ENCODE data around the gene KCNJ9.

Gene KCNJ9

GRCh38 chr1:160050619-160051018 is 30.7 kb upstream of the KCNJ9 start:
- no peaks in the 10 kb centered on the region for H3K27me3 ChIP-seq (ENCODE audit: insufficient read depth, low read length, poor library complexity, severe bottlenecking)
- no peaks in the 10 kb centered on the region for H3K9me2 ChIP-seq (replicated peaks; ENCODE audit: low read depth, low read length)
- peaks cover 5% of the 10 kb centered on the region for H3K4me1 ChIP-seq (ENCODE audit: insufficient read depth, low read length, poor library complexity, severe bottlenecking)
- no peak overlapping the region for H3K9ac ChIP-seq (ENCODE audit: low read depth, low read length, poor library complexity, severe bottlenecking)
- H2AFZ ChIP-seq (ENCODE audit: low read length), result no peak overlapping the region
- H3K4me3 ChIP-seq (ENCODE audit: low read length, poor library complexity, severe bottlenecking), result no peak overlapping the region
- no peaks in the 10 kb centered on the region for H3K36me3 ChIP-seq (ENCODE audit: insufficient read depth, low read length)
- no peaks in the 10 kb centered on the region for H3K9me3 ChIP-seq (ENCODE audit: insufficient read depth, low read depth, low read length)
- no peaks in the 10 kb centered on the region for H3K79me2 ChIP-seq (ENCODE audit: insufficient read depth, low read length)
- TF ChIP-seq EZH2phosphoT487 (IDR thresholded peaks at IDR 0.05; ENCODE audit: borderline replicate concordance), result no peak
- TF ChIP-seq, protein P1, sequence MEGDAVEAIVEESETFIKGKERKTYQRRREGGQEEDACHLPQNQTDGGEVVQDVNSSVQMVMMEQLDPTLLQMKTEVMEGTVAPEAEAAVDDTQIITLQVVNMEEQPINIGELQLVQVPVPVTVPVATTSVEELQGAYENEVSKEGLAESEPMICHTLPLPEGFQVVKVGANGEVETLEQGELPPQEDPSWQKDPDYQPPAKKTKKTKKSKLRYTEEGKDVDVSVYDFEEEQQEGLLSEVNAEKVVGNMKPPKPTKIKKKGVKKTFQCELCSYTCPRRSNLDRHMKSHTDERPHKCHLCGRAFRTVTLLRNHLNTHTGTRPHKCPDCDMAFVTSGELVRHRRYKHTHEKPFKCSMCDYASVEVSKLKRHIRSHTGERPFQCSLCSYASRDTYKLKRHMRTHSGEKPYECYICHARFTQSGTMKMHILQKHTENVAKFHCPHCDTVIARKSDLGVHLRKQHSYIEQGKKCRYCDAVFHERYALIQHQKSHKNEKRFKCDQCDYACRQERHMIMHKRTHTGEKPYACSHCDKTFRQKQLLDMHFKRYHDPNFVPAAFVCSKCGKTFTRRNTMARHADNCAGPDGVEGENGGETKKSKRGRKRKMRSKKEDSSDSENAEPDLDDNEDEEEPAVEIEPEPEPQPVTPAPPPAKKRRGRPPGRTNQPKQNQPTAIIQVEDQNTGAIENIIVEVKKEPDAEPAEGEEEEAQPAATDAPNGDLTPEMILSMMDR (conservative IDR thresholded peaks at IDR 0.05; ENCODE audit: low read length), result no peak
- H3F3A ChIP-seq (ENCODE audit: low read depth), result no peaks in the 10 kb centered on the region
- H4K20me1 ChIP-seq (ENCODE audit: insufficient read depth, low read length, poor library complexity, severe bottlenecking), result no peaks in the 10 kb centered on the region
- no peak overlapping the region for H3K4me2 ChIP-seq (ENCODE audit: low read depth, low read length, poor library complexity, severe bottlenecking)

- no peak overlapping the region for H3K4me2 ChIP-seq (ENCODE audit: low read depth, low read length, poor library complexity, severe bottlenecking)
- H3K27me3 ChIP-seq (ENCODE audit: insufficient read depth, low read length, poor library complexity, severe bottlenecking), result no peaks in the 10 kb centered on the region
Observed at GRCh38 chr1:160052936-160053335, 28.4 kb upstream of the KCNJ9 start.

GRCh38 chr1:160053548-160054365 is 27.6 kb upstream of the KCNJ9 start:
- Histone ChIP-seq H3K9ac (ENCODE audit: low read depth, low read length, poor library complexity, severe bottlenecking) (no peak overlapping the region), H3K9me3 (ENCODE audit: insufficient read depth, low read depth, low read length) (no peaks in the 10 kb centered on the region), H4K20me1 (ENCODE audit: insufficient read depth, low read length, poor library complexity, severe bottlenecking) (no peaks in the 10 kb centered on the region), H3K27me3 (ENCODE audit: insufficient read depth, low read length, poor library complexity, severe bottlenecking) (no peaks in the 10 kb centered on the region), H3K9me2 (replicated peaks; ENCODE audit: low read depth, low read length) (no peaks in the 10 kb centered on the region), H3K79me2 (ENCODE audit: insufficient read depth, low read length) (no peaks in the 10 kb centered on the region), H3K4me3 (ENCODE audit: low read length, poor library complexity, severe bottlenecking) (no peak overlapping the region), H3K4me1 (ENCODE audit: insufficient read depth, low read length, poor library complexity, severe bottlenecking) (no peaks in the 10 kb centered on the region), H3F3A (ENCODE audit: low read depth) (no peaks in the 10 kb centered on the region), H3K4me2 (ENCODE audit: low read depth, low read length, poor library complexity, severe bottlenecking) (no peak overlapping the region), H3K36me3 (ENCODE audit: insufficient read depth, low read length) (no peaks in the 10 kb centered on the region), H2AFZ (ENCODE audit: low read length) (no peak overlapping the region)
- TF ChIP-seq, protein P1 (conservative IDR thresholded peaks at IDR 0.05; ENCODE audit: low read length), result no peak
- no peak for TF ChIP-seq EZH2phosphoT487 (IDR thresholded peaks at IDR 0.05; ENCODE audit: borderline replicate concordance)

More at GRCh38 chr1:160052936-160053335, 28.4 kb upstream of the KCNJ9 start:
- no peaks in the 10 kb centered on the region for H4K20me1 ChIP-seq (ENCODE audit: insufficient read depth, low read length, poor library complexity, severe bottlenecking)
- TF ChIP-seq, protein P1 (conservative IDR thresholded peaks at IDR 0.05; ENCODE audit: low read length), result no peak
- TF ChIP-seq EZH2phosphoT487 (IDR thresholded peaks at IDR 0.05; ENCODE audit: borderline replicate concordance), result no peak
- H3K79me2 ChIP-seq (ENCODE audit: insufficient read depth, low read length), result no peaks in the 10 kb centered on the region
- H3K4me3 ChIP-seq (ENCODE audit: low read length, poor library complexity, severe bottlenecking), result no peak overlapping the region
- H3K36me3 ChIP-seq (ENCODE audit: insufficient read depth, low read length), result no peaks in the 10 kb centered on the region
- no peaks in the 10 kb centered on the region for H3K9me3 ChIP-seq (ENCODE audit: insufficient read depth, low read depth, low read length)
- no peaks in the 10 kb centered on the region for H3K9me2 ChIP-seq (replicated peaks; ENCODE audit: low read depth, low read length)
- H3K4me1 ChIP-seq (ENCODE audit: insufficient read depth, low read length, poor library complexity, severe bottlenecking), result no peaks in the 10 kb centered on the region
- H2AFZ ChIP-seq (ENCODE audit: low read length), result no peak overlapping the region
- H3K9ac ChIP-seq (ENCODE audit: low read depth, low read length, poor library complexity, severe bottlenecking), result no peak overlapping the region
- H3F3A ChIP-seq (ENCODE audit: low read depth), result no peaks in the 10 kb centered on the region
